ACC112 (cell line): ENCODE measurements around the gene SECISBP2L.
A peak's percentile ranks its signal among the peaks of the same experiment; 100 is the strongest.

Source experiments
- H2AFZ ChIP-seq: fragments of 200-600 bp; sonication (generic); one replicate; pipeline ENCODE4 v1.6.0; 2017; ENCODE audit warnings: antibody characterized with exemption, low read length; ENCODE audit not compliant: unreplicated experiment
- H3K27ac ChIP-seq: fragments of 200-600 bp; sonication (generic); 2 replicates; pipeline ENCODE4 v1.5.1; 2014; ENCODE audit warnings: low read depth, mild to moderate bottlenecking, antibody characterized with exemption, low read length, moderate library complexity
- H3K27me3 ChIP-seq: fragments of 200-600 bp; sonication (generic); 2 replicates; pipeline ENCODE4 v1.6.1; 2014; ENCODE audit warnings: mild to moderate bottlenecking, antibody characterized with exemption, low read length, moderate library complexity, mixed read lengths; ENCODE audit not compliant: insufficient read depth
- H3K36me3 ChIP-seq: fragments of 200-600 bp; sonication (generic); 2 replicates; pipeline ENCODE4 v1.6.1; 2016; ENCODE audit warnings: mild to moderate bottlenecking, antibody characterized with exemption, low read length, moderate library complexity, mixed read lengths; ENCODE audit not compliant: insufficient read depth
- H3K4me1 ChIP-seq: fragments of 200-600 bp; sonication (generic); one replicate; pipeline ENCODE4 v1.6.1; 2016; ENCODE audit warnings: low read length, mixed read lengths; ENCODE audit not compliant: insufficient read depth, unreplicated experiment, control insufficient read depth
- H3K4me3 ChIP-seq: fragments of 200-600 bp; sonication (generic); 2 replicates; pipeline ENCODE4 v1.5.1; 2014; ENCODE audit warnings: mild to moderate bottlenecking, low read depth, low read length
- H3K79me2 ChIP-seq: fragments of 200-600 bp; sonication (generic); one replicate; pipeline ENCODE4 v1.6.0; 2016; ENCODE audit warnings: low read length; ENCODE audit not compliant: control insufficient read depth, unreplicated experiment, insufficient read depth

Gene SECISBP2L

GRCh38 chr15:49046220-49047102, at the start of gene SECISBP2L:
SECISBP2L (minus strand) TSS chr15:49046446; CDS start chr15:49046299, 147 bp downstream.
- H2AFZ ChIP-seq = peak within 1 kb of the TSS; percentile 99
- H3K36me3 ChIP-seq = no peaks in the 10 kb centered on the region
- H3K27ac ChIP-seq = peak within 1 kb of the TSS; percentile 11; the same call in 1 of the 2 replicates
- H3K27me3 ChIP-seq = no peaks in the 10 kb centered on the region
- peak within 1 kb of the TSS; percentile 96 for H3K4me3 ChIP-seq
- H3K79me2 ChIP-seq = peaks cover 42% of the 10 kb centered on the region
- H3K4me1 ChIP-seq = peaks cover 13% of the 10 kb centered on the region

- Histone ChIP-seq H3K36me3 (0 out of 2 replicates have a peak, but pooled peaks cover 8% of the 10 kb centered on the region), H3K27me3 (no peaks in the 10 kb centered on the region), H3K4me1 (no peaks in the 10 kb centered on the region), H3K79me2 (no peaks in the 10 kb centered on the region), H3K27ac (no peak overlapping the region), H2AFZ (no peak overlapping the region), H3K4me3 (no peak overlapping the region)
Measured at GRCh38 chr15:49094923-49095322, 48.7 kb upstream of the SECISBP2L start.

GRCh38 chr15:49093252-49094105, 47.2 kb upstream of the SECISBP2L start:
- H3K4me3 ChIP-seq = no peak overlapping the region
- H3K27ac ChIP-seq = no peak overlapping the region
- no peaks in the 10 kb centered on the region for H3K36me3 ChIP-seq
- H3K79me2 ChIP-seq = no peaks in the 10 kb centered on the region
- no peaks in the 10 kb centered on the region for H3K27me3 ChIP-seq
- no peaks in the 10 kb centered on the region for H3K4me1 ChIP-seq
- H2AFZ ChIP-seq = no peak overlapping the region

GRCh38 chr15:49088996-49089395, 42.8 kb upstream of the SECISBP2L start:
- no peaks in the 10 kb centered on the region for H3K4me1 ChIP-seq
- H3K4me3 ChIP-seq = no peak overlapping the region
- no peaks in the 10 kb centered on the region for H3K79me2 ChIP-seq
- no peak overlapping the region for H3K27ac ChIP-seq
- no peaks in the 10 kb centered on the region for H3K36me3 ChIP-seq
- no peak overlapping the region for H2AFZ ChIP-seq
- H3K27me3 ChIP-seq = no peaks in the 10 kb centered on the region

- no peaks in the 10 kb centered on the region for H3K79me2 ChIP-seq
- H3K27ac ChIP-seq = no peak overlapping the region
- H3K4me1 ChIP-seq = no peaks in the 10 kb centered on the region
- no peak overlapping the region for H2AFZ ChIP-seq
- no peaks in the 10 kb centered on the region for H3K36me3 ChIP-seq
- H3K4me3 ChIP-seq = no peak overlapping the region
- no peaks in the 10 kb centered on the region for H3K27me3 ChIP-seq
Measured at GRCh38 chr15:49085696-49086459, 39.6 kb upstream of the SECISBP2L start.

- Histone ChIP-seq H3K36me3 (no peaks in the 10 kb centered on the region), H3K4me1 (no peaks in the 10 kb centered on the region), H2AFZ (no peak overlapping the region), H3K79me2 (no peaks in the 10 kb centered on the region), H3K27ac (no peak overlapping the region), H3K4me3 (no peak overlapping the region), H3K27me3 (no peaks in the 10 kb centered on the region)
Measured at GRCh38 chr15:49084285-49084570, 38.0 kb upstream of the SECISBP2L start.

GRCh38 chr15:49083401-49084284, 37.4 kb upstream of the SECISBP2L start:
- Histone ChIP-seq H3K36me3 (no peaks in the 10 kb centered on the region), H2AFZ (no peak overlapping the region), H3K4me1 (no peaks in the 10 kb centered on the region), H3K4me3 (no peak overlapping the region), H3K27ac (no peak overlapping the region), H3K27me3 (no peaks in the 10 kb centered on the region), H3K79me2 (no peaks in the 10 kb centered on the region)

- no peak overlapping the region for H3K27ac ChIP-seq
Measured at GRCh38 chr15:49082960-49083359, 36.7 kb upstream of the SECISBP2L start.

GRCh38 chr15:49079340-49080039, 33.2 kb upstream of the SECISBP2L start:
- Histone ChIP-seq H3K79me2 (no peaks in the 10 kb centered on the region), H3K36me3 (no peaks in the 10 kb centered on the region), H3K4me3 (no peak overlapping the region), H3K4me1 (no peaks in the 10 kb centered on the region), H2AFZ (no peak overlapping the region), H3K27me3 (no peaks in the 10 kb centered on the region), H3K27ac (no peak overlapping the region)

More at GRCh38 chr15:49082960-49083359, 36.7 kb upstream of the SECISBP2L start:
- no peak overlapping the region for H3K4me3 ChIP-seq
- no peaks in the 10 kb centered on the region for H3K4me1 ChIP-seq
- no peaks in the 10 kb centered on the region for H3K36me3 ChIP-seq
- H2AFZ ChIP-seq = no peak overlapping the region
- no peaks in the 10 kb centered on the region for H3K27me3 ChIP-seq
- no peaks in the 10 kb centered on the region for H3K79me2 ChIP-seq
